ENCODE data around the gene DENND5B.

GRCh38 chr12:31522607-31523006, 68.3 kb downstream of the DENND5B start:
- no peak for TF ChIP-seq POLR2A (IDR thresholded peaks at IDR 0.05)
- TF ChIP-seq CTCF (IDR thresholded peaks at IDR 0.05): no peak

All from heart left ventricle (tissue), 13 donors.